ENCODE data around the gene STAT5A. TPM values are rescaled to one million over a fixed set of nuclear protein-coding genes. Genes with fewer than 3 reads are reported as not detected.
A peak's percentile ranks its signal among the peaks of the same experiment; 100 is the strongest.

Gene STAT5A
- total RNA-seq, 1 experiment from 2014 or later: 6.6 TPM

DNA sequence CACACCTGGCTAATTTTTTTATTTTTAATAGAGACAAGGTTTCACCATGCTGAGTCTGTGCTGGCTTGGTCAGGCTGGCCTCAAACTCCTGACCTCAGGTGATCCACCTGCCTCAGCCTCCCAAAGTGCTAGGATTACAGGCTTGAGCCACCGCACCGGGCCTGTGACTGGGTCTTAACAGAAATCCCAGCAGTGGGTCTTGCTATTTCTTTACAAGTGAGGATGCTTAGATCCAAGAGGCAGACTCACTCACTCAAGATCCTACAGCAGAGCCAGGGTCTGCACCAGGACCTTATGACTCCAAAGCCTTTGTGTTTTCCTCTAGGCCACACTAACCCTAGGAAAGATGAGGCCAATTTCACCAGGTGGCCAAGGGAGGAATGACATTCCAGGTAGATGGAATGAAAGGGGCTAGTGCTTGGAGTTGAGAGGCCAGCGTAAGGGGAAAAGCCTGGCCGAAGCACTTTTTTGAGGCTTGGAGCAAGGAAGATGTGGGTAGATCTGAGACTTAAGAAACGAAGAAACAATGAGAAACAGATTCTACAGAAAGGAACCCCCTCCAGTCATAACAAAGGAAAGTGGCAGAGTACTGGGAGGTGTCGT, 5.7 kb upstream of the STAT5A start:
- H3K9me3 Mint-ChIP-seq: no peaks in the 10 kb centered on the region
- no peaks in the 10 kb centered on the region for H3K36me3 Mint-ChIP-seq
- peaks cover 19% of the 10 kb centered on the region for H3K4me1 Mint-ChIP-seq
- ChIA-PET CTCF (no interaction called here), POLR2A (interaction anchor here (1.1 kb wide), 1 partner anchor 61 kb away, joined by 4 read pairs; no protein-coding TSS in a partner anchor)
- H3K4me3 Mint-ChIP-seq: no peak overlapping the region
- H3K27ac Mint-ChIP-seq: no peak overlapping the region
- peaks cover 14% of the 10 kb centered on the region for H3K27me3 Mint-ChIP-seq (ENCODE audit: low read depth)
- TF ChIP-seq GRHL2 (CRISPR knock-in tag; IDR thresholded peaks at IDR 0.05; ENCODE audit: insufficient replicate concordance, severe bottlenecking) (no peak), CREB1 (CRISPR knock-in tag; IDR thresholded peaks at IDR 0.05) (no peak), ZSCAN18 (CRISPR knock-in tag; IDR thresholded peaks at IDR 0.05) (no peak), GTF2I (CRISPR knock-in tag; conservative IDR thresholded peaks at IDR 0.05) (no peak), TEAD4 (CRISPR knock-in tag; IDR thresholded peaks at IDR 0.05) (no peak)
- TF ChIP-seq, protein P1, sequence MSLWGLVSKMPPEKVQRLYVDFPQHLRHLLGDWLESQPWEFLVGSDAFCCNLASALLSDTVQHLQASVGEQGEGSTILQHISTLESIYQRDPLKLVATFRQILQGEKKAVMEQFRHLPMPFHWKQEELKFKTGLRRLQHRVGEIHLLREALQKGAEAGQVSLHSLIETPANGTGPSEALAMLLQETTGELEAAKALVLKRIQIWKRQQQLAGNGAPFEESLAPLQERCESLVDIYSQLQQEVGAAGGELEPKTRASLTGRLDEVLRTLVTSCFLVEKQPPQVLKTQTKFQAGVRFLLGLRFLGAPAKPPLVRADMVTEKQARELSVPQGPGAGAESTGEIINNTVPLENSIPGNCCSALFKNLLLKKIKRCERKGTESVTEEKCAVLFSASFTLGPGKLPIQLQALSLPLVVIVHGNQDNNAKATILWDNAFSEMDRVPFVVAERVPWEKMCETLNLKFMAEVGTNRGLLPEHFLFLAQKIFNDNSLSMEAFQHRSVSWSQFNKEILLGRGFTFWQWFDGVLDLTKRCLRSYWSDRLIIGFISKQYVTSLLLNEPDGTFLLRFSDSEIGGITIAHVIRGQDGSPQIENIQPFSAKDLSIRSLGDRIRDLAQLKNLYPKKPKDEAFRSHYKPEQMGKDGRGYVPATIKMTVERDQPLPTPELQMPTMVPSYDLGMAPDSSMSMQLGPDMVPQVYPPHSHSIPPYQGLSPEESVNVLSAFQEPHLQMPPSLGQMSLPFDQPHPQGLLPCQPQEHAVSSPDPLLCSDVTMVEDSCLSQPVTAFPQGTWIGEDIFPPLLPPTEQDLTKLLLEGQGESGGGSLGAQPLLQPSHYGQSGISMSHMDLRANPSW (CRISPR knock-in tag; conservative IDR thresholded peaks at IDR 0.05; ENCODE audit: low read depth): no peak
- TF ChIP-seq, protein P2, sequence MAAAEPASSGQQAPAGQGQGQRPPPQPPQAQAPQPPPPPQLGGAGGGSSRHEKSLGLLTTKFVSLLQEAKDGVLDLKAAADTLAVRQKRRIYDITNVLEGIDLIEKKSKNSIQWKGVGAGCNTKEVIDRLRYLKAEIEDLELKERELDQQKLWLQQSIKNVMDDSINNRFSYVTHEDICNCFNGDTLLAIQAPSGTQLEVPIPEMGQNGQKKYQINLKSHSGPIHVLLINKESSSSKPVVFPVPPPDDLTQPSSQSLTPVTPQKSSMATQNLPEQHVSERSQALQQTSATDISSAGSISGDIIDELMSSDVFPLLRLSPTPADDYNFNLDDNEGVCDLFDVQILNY (CRISPR knock-in tag; IDR thresholded peaks at IDR 0.05): no peak
- DNase-seq (ENCODE audit: low spot score) (no peak), ATAC-seq (peak; percentile 80)

- Mint-ChIP-seq H3K9me3 (no peaks in the 10 kb centered on the region), H3K36me3 (no peaks in the 10 kb centered on the region), H3K27me3 (ENCODE audit: low read depth) (peaks cover 15% of the 10 kb centered on the region), H3K27ac (no peak overlapping the region), H3K4me1 (peaks cover 22% of the 10 kb centered on the region), H3K4me3 (no peak overlapping the region)
- no peak for TF ChIP-seq SP1 (CRISPR knock-in tag; conservative IDR thresholded peaks at IDR 0.05)
- no peak for TF ChIP-seq NR2C2 (CRISPR knock-in tag; IDR thresholded peaks at IDR 0.05)
- TF ChIP-seq MAX (CRISPR knock-in tag; IDR thresholded peaks at IDR 0.05): no peak
- TF ChIP-seq, protein P3, sequence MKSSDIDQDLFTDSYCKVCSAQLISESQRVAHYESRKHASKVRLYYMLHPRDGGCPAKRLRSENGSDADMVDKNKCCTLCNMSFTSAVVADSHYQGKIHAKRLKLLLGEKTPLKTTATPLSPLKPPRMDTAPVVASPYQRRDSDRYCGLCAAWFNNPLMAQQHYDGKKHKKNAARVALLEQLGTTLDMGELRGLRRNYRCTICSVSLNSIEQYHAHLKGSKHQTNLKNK (CRISPR knock-in tag; IDR thresholded peaks at IDR 0.05): no peak
- TF ChIP-seq, protein P4, sequence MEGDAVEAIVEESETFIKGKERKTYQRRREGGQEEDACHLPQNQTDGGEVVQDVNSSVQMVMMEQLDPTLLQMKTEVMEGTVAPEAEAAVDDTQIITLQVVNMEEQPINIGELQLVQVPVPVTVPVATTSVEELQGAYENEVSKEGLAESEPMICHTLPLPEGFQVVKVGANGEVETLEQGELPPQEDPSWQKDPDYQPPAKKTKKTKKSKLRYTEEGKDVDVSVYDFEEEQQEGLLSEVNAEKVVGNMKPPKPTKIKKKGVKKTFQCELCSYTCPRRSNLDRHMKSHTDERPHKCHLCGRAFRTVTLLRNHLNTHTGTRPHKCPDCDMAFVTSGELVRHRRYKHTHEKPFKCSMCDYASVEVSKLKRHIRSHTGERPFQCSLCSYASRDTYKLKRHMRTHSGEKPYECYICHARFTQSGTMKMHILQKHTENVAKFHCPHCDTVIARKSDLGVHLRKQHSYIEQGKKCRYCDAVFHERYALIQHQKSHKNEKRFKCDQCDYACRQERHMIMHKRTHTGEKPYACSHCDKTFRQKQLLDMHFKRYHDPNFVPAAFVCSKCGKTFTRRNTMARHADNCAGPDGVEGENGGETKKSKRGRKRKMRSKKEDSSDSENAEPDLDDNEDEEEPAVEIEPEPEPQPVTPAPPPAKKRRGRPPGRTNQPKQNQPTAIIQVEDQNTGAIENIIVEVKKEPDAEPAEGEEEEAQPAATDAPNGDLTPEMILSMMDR (IDR thresholded peaks at IDR 0.05): no peak
- TF ChIP-seq, protein P5, sequence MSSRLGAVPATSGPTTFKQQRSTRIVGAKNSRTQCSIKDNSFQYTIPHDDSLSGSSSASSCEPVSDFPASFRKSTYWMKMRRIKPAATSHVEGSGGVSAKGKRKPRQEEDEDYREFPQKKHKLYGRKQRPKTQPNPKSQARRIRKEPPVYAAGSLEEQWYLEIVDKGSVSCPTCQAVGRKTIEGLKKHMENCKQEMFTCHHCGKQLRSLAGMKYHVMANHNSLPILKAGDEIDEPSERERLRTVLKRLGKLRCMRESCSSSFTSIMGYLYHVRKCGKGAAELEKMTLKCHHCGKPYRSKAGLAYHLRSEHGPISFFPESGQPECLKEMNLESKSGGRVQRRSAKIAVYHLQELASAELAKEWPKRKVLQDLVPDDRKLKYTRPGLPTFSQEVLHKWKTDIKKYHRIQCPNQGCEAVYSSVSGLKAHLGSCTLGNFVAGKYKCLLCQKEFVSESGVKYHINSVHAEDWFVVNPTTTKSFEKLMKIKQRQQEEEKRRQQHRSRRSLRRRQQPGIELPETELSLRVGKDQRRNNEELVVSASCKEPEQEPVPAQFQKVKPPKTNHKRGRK (CRISPR knock-in tag; IDR thresholded peaks at IDR 0.05; ENCODE audit: borderline replicate concordance): no peak
- no peak for TF ChIP-seq TEAD1 (CRISPR knock-in tag; IDR thresholded peaks at IDR 0.05)
- TF ChIP-seq, protein P6, sequence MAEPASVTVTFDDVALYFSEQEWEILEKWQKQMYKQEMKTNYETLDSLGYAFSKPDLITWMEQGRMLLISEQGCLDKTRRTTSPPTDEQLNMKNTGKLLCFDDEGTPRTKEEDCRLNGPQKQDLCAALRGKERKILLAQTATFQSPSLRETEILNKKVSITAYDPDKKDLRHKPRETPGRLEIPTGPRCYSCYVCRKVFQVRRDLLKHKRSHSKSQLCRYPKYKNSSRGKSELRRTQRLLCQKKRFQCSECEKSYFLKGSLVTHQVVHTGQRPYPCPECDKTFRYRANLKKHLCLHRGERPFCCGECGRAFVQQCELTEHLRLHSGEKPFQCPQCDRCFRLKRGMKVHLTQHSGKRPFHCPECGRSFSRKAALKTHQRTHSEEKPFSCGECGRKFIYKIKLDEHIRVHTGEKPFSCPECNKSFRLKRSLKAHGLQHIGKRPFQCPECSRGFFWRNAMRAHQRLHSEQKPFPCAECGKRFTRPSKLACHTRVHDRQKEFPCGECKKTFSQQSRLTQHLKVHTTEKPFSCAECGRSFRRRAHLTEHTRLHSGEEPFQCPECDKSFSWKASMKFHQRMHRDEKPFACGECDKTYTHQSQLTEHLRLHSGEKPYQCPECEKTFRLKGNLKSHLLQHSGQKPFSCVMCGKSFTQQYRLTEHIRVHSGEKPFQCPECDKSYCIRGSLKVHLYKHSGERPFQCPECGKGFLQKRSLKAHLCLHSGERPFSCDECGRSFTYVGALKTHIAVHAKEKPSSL (CRISPR knock-in tag; conservative IDR thresholded peaks at IDR 0.05): no peak
- no peak for TF ChIP-seq ZNF423 (CRISPR knock-in tag; IDR thresholded peaks at IDR 0.05)
- ChIA-PET CTCF (interaction anchor here (1.0 to 1.5 kb wide), 3 partner anchors 28 to 244 kb away, joined by 3 to 5 read pairs (median 4); no protein-coding TSS in a partner anchor), POLR2A (no interaction called here)
- ATAC-seq (no peak), DNase-seq (ENCODE audit: low spot score) (no peak)
Observed at GRCh38 chr17:42283241-42284023, 4.9 kb upstream of the STAT5A start.

Data from WTC11 (cell line).